Endothelial cell (in vitro differentiated cells): Measurements from ENCODE around the gene USF2. TPM values are rescaled to one million over a fixed set of nuclear protein-coding genes. Genes with fewer than 3 reads are reported as not detected.

ENCODE experiments used
- DNase-seq: peaks from one replicate; pipeline ENCODE4 v3.0.0; 2021; ENCODE audit warnings: low spot score
- H3K27ac Mint-ChIP-seq: one replicate; pipeline ENCODE4 v1.8.0; 2021; ENCODE audit warnings: mixed read lengths, inconsistent platforms; ENCODE audit not compliant: unreplicated experiment
- H3K27me3 Mint-ChIP-seq: one replicate; pipeline ENCODE4 v1.8.0; 2021; ENCODE audit warnings: mild to moderate bottlenecking, moderate library complexity, mixed read lengths, inconsistent platforms; ENCODE audit not compliant: unreplicated experiment
- H3K36me3 Mint-ChIP-seq: one replicate; pipeline ENCODE4 v1.8.0; 2021; ENCODE audit warnings: mild to moderate bottlenecking, low read depth, mixed read lengths, inconsistent platforms; ENCODE audit not compliant: unreplicated experiment
- H3K4me1 Mint-ChIP-seq: one replicate; pipeline ENCODE4 v1.8.0; 2021; ENCODE audit warnings: mild to moderate bottlenecking, mixed read lengths, inconsistent platforms; ENCODE audit not compliant: unreplicated experiment
- H3K4me3 Mint-ChIP-seq: one replicate; pipeline ENCODE4 v1.8.0; 2021; ENCODE audit warnings: mild to moderate bottlenecking, mixed read lengths, inconsistent platforms; ENCODE audit not compliant: unreplicated experiment
- H3K9me3 Mint-ChIP-seq: one replicate; pipeline ENCODE4 v1.8.0; 2021; ENCODE audit warnings: mixed read lengths, inconsistent platforms; ENCODE audit not compliant: unreplicated experiment
- CTCF ChIP-seq: fragments of 200-600 bp; sonication (generic); IDR thresholded peaks from one replicate; pipeline ENCODE4 v1.5.0; 2021; ENCODE audit warnings: antibody characterized with exemption; ENCODE audit not compliant: unreplicated experiment
- total RNA-seq: library from RNA; stranded (reverse); fragmentation: NEBNext Ultra II Directional; extraction: Animal tissue kit (Norgen Biotek cat#: 25700); gene quantifications from one replicate; pipeline ENCODE4 v1.2.1, GENCODE V29; 2021; ENCODE audit not compliant: unreplicated experiment

Gene USF2
- total RNA-seq, 1 donor from 2014 or later = 92.2 TPM

GRCh38 chr19:35311901-35312665 is 43.3 kb downstream of the USF2 start:
- H3K27ac Mint-ChIP-seq = no peak overlapping the region
- no peak for TF ChIP-seq CTCF
- no peaks in the 10 kb centered on the region for H3K36me3 Mint-ChIP-seq
- peaks cover 7% of the 10 kb centered on the region for H3K27me3 Mint-ChIP-seq
- H3K9me3 Mint-ChIP-seq = no peaks in the 10 kb centered on the region
- DNase-seq = no peak
- no peaks in the 10 kb centered on the region for H3K4me1 Mint-ChIP-seq
- H3K4me3 Mint-ChIP-seq = no peak overlapping the region

- H3K27me3 Mint-ChIP-seq = peaks cover 7% of the 10 kb centered on the region
- H3K27ac Mint-ChIP-seq = no peak overlapping the region
- no peaks in the 10 kb centered on the region for H3K9me3 Mint-ChIP-seq
- H3K4me3 Mint-ChIP-seq = no peak overlapping the region
- no peaks in the 10 kb centered on the region for H3K36me3 Mint-ChIP-seq
- DNase-seq = no peak
- no peak for TF ChIP-seq CTCF
- H3K4me1 Mint-ChIP-seq = peaks cover 3% of the 10 kb centered on the region
These were observed 44.8 kb downstream of the USF2 start for GRCh38 chr19:35313587-35313986.

GRCh38 chr19:35314031-35314430 is 45.3 kb downstream of the USF2 start:
- H3K27ac Mint-ChIP-seq = no peak overlapping the region
- TF ChIP-seq CTCF = no peak
- peaks cover 7% of the 10 kb centered on the region for H3K27me3 Mint-ChIP-seq
- DNase-seq = no peak
- H3K4me1 Mint-ChIP-seq = peaks cover 7% of the 10 kb centered on the region
- no peaks in the 10 kb centered on the region for H3K9me3 Mint-ChIP-seq
- H3K4me3 Mint-ChIP-seq = no peak overlapping the region
- H3K36me3 Mint-ChIP-seq = no peaks in the 10 kb centered on the region

- no peaks in the 10 kb centered on the region for H3K36me3 Mint-ChIP-seq
- no peaks in the 10 kb centered on the region for H3K9me3 Mint-ChIP-seq
- peaks cover 7% of the 10 kb centered on the region for H3K4me1 Mint-ChIP-seq
- no peak for TF ChIP-seq CTCF
- H3K27me3 Mint-ChIP-seq = peaks cover 4% of the 10 kb centered on the region
- no peak overlapping the region for H3K4me3 Mint-ChIP-seq
- DNase-seq = no peak
- H3K27ac Mint-ChIP-seq = no peak overlapping the region
These were observed 46.2 kb downstream of the USF2 start for GRCh38 chr19:35314858-35315470.

- DNase-seq = no peak
- H3K9me3 Mint-ChIP-seq = no peaks in the 10 kb centered on the region
- no peak overlapping the region for H3K4me3 Mint-ChIP-seq
- peaks cover 4% of the 10 kb centered on the region for H3K27me3 Mint-ChIP-seq
- no peak overlapping the region for H3K27ac Mint-ChIP-seq
- peaks cover 7% of the 10 kb centered on the region for H3K4me1 Mint-ChIP-seq
- no peaks in the 10 kb centered on the region for H3K36me3 Mint-ChIP-seq
- TF ChIP-seq CTCF = no peak
These were observed 47.1 kb downstream of the USF2 start for GRCh38 chr19:35315883-35316282.
